Hepatocyte (in vitro differentiated cells): ENCODE data around the gene ZBTB20. TPM values are rescaled to one million over a fixed set of nuclear protein-coding genes. Genes with fewer than 3 reads are reported as not detected.
A peak's percentile ranks its signal among the peaks of the same experiment; 100 is the strongest.

Experiments
- DNase-seq: peaks from one replicate; pipeline ENCODE4 v3.0.0-alpha.2; 2016; ENCODE audit warnings: low spot score
- H2AFZ ChIP-seq: fragments of 200-600 bp; sonication (generic); 2 replicates; pipeline ENCODE4 v1.6.0; 2016; ENCODE audit warnings: antibody characterized with exemption, mild to moderate bottlenecking
- H3K27ac ChIP-seq: fragments of 200-600 bp; sonication (generic); 2 replicates; pipeline ENCODE4 v1.5.1; 2016; ENCODE audit warnings: mild to moderate bottlenecking
- H3K27me3 ChIP-seq: fragments of 200-600 bp; sonication (generic); 2 replicates; pipeline ENCODE4 v1.6.1; 2016
- H3K36me3 ChIP-seq: fragments of 200-600 bp; sonication (generic); replicated peaks from 2 replicates; pipeline ENCODE4 v1.5.1; 2016; ENCODE audit warnings: low read depth; ENCODE audit not compliant: insufficient read depth
- H3K4me1 ChIP-seq: fragments of 200-600 bp; sonication (generic); 2 replicates; pipeline ENCODE4 v1.5.1; 2016; ENCODE audit warnings: mild to moderate bottlenecking, moderate library complexity; ENCODE audit not compliant: insufficient read depth
- H3K4me2 ChIP-seq: fragments of 200-600 bp; sonication (generic); 2 replicates; pipeline ENCODE4 v1.6.0; 2016
- H3K4me3 ChIP-seq: fragments of 200-600 bp; sonication (generic); 2 replicates; pipeline ENCODE4 v1.5.1; 2016; ENCODE audit warnings: mild to moderate bottlenecking
- H3K79me2 ChIP-seq: fragments of 200-600 bp; sonication (generic); 2 replicates; pipeline ENCODE4 v1.6.0; 2017; ENCODE audit warnings: mild to moderate bottlenecking
- H3K9me2 ChIP-seq: fragments of 200-600 bp; sonication (generic); replicated peaks from 2 replicates; pipeline ENCODE4 v1.6.0; 2017; ENCODE audit warnings: mild to moderate bottlenecking; ENCODE audit not compliant: insufficient read depth
- H3K9me3 ChIP-seq: fragments of 200-600 bp; sonication (generic); 2 replicates; pipeline ENCODE4 v1.5.1; 2016; ENCODE audit warnings: low read depth, mild to moderate bottlenecking
- H4K20me1 ChIP-seq: fragments of 200-600 bp; sonication (generic); 2 replicates; pipeline ENCODE4 v1.6.0; 2016; ENCODE audit warnings: mild to moderate bottlenecking; ENCODE audit not compliant: insufficient read depth, poor library complexity, severe bottlenecking
- CTCF ChIP-seq: fragments of 200-600 bp; sonication (generic); IDR thresholded peaks from 2 replicates; pipeline ENCODE4 v1.5.1; 2016; ENCODE audit warnings: antibody characterized with exemption, mild to moderate bottlenecking; ENCODE audit not compliant: poor library complexity
- EZH2 ChIP-seq: fragments of 200-600 bp; sonication (generic); IDR thresholded peaks from 2 replicates; pipeline ENCODE4 v1.6.1; 2016; ENCODE audit warnings: antibody characterized with exemption, mild to moderate bottlenecking, borderline replicate concordance
- EZH2phosphoT487 ChIP-seq: fragments of 200-600 bp; sonication (generic); IDR thresholded peaks from one replicate; pipeline ENCODE4 v1.6.1; 2018; ENCODE audit warnings: antibody characterized with exemption, mild to moderate bottlenecking, low read depth, moderate library complexity; ENCODE audit not compliant: unreplicated experiment, severe bottlenecking
- WGBS: methylation state at CpG from one replicate; pipeline ENCODE4 v1.1.6; 2016; ENCODE audit warnings: low lambda C conversion rate; ENCODE audit errors: missing lambda C conversion rate; 5-methylcytosine and 5-hydroxymethylcytosine counted together
- polyA plus RNA-seq: library from polyadenylated mRNA; unstranded; fragments of >200 nt; fragmentation: Nextera tagmentation; extraction: Ambion mirVana; gene quantifications from 2 replicates; pipeline ENCODE4 v1.2.1, GENCODE V29; 2016
- total RNA-seq: library from RNA; depleted of rRNA; stranded (reverse); fragments of >200 nt; gene quantifications from 2 replicates; pipeline ENCODE4 v1.2.3, GENCODE V29; 2014

ZBTB20 gene
- total and polyA plus RNA-seq, 2 experiments from 2014 or later, result 25.8 to 28.0 TPM

GRCh38 chr3:114764056-114764492 is 383.0 kb downstream of the ZBTB20 start:
- no peaks in the 10 kb centered on the region for H3K36me3 ChIP-seq
- no peak for DNase-seq
- peaks cover 7% of the 10 kb centered on the region for H3K4me1 ChIP-seq
- no peaks in the 10 kb centered on the region for H3K9me3 ChIP-seq
- H2AFZ ChIP-seq, result no peak overlapping the region
- TF ChIP-seq EZH2phosphoT487 (no peak), EZH2 (no peak), CTCF (no peak)
- H3K79me2 ChIP-seq, result no peaks in the 10 kb centered on the region
- no peaks in the 10 kb centered on the region for H3K27me3 ChIP-seq
- no peaks in the 10 kb centered on the region for H4K20me1 ChIP-seq
- H3K4me2 ChIP-seq, result peak overlapping the region; percentile 20
- H3K9me2 ChIP-seq, result no peaks in the 10 kb centered on the region
- H3K27ac ChIP-seq, result no peak overlapping the region
- 68% methylated on average over 4 of the region's 4 CpGs for whole genome bisulfite sequencing
- no peak overlapping the region for H3K4me3 ChIP-seq

- Histone ChIP-seq H3K4me3 (no peak overlapping the region), H3K4me2 (no peak overlapping the region), H2AFZ (no peak overlapping the region), H3K4me1 (peaks cover 12% of the 10 kb centered on the region), H4K20me1 (no peaks in the 10 kb centered on the region), H3K27me3 (no peaks in the 10 kb centered on the region), H3K9me2 (no peaks in the 10 kb centered on the region), H3K9me3 (no peaks in the 10 kb centered on the region), H3K27ac (no peak overlapping the region), H3K79me2 (no peaks in the 10 kb centered on the region), H3K36me3 (no peaks in the 10 kb centered on the region)
- TF ChIP-seq CTCF, result no peak
- TF ChIP-seq EZH2, result no peak
- no peak for TF ChIP-seq EZH2phosphoT487
- DNase-seq, result no peak
- WGBS, result 96% methylated on average over 1 of the region's 1 CpG
These were observed 384.9 kb downstream of the ZBTB20 start for GRCh38 chr3:114762144-114762543.

GRCh38 chr3:114760679-114761078 is 386.4 kb downstream of the ZBTB20 start:
- no peaks in the 10 kb centered on the region for H3K9me2 ChIP-seq
- H3K36me3 ChIP-seq, result no peaks in the 10 kb centered on the region
- H3K9me3 ChIP-seq, result no peaks in the 10 kb centered on the region
- H2AFZ ChIP-seq, result no peak overlapping the region
- no peak for DNase-seq
- peaks cover 12% of the 10 kb centered on the region for H3K4me1 ChIP-seq
- no peak overlapping the region for H3K27ac ChIP-seq
- H3K4me3 ChIP-seq, result no peak overlapping the region
- H3K79me2 ChIP-seq, result no peaks in the 10 kb centered on the region
- H3K27me3 ChIP-seq, result no peaks in the 10 kb centered on the region
- H4K20me1 ChIP-seq, result no peaks in the 10 kb centered on the region
- TF ChIP-seq EZH2 (no peak), CTCF (no peak), EZH2phosphoT487 (no peak)
- no peak overlapping the region for H3K4me2 ChIP-seq
